ENCODE results near the gene TUBB6.

Gene TUBB6

DNA sequence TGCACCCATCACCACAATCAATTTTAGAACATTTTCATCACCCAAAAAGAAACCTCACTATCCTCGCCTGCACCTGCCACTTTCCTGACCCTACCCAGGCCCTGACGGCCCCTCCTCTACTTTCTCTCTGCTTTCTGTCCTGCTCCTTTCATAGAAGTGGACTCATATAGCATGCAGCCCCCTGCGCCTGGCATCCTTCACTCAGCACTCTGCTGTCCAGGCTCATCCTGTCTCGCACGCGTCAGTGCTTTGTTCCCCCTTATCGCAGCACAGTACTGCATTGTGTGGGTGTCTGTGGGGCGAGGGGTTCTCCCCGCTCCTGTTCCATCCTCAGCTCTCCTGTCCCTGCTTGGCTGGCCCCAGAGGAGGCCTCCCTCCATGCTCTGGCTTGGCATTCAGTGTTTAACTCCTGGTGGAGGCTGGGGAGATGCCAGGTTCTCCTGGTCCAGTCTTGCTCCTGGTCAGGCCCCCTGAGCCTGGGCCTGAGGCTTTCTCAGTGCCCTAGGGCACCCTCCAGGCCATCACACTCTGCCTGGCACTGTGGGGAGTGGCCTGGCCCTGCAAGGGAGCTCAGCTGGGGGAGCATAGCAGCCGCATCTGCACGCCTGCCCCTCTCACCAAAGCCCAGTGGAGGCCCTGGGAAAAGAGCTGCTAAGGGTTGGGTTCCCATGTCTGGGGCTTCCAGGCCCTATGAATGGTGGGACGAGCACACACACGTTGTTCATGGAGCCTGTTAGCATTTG, 6.6 kb upstream of the TUBB6 start:
- Histone ChIP-seq H4K20me1 (ENCODE audit: insufficient read depth) (no peaks in the 10 kb centered on the region), H3K27ac (no peak overlapping the region), H3K4me1 (ENCODE audit: low read depth, poor library complexity, severe bottlenecking) (no peaks in the 10 kb centered on the region), H3K4me2 (no peak overlapping the region), H3K4me3 (IDR thresholded peaks at IDR 0.05; ENCODE audit: insufficient read depth, low read depth, low read length) (no peak overlapping the region), H3K27me3 (ENCODE audit: insufficient read depth, low read depth) (no peaks in the 10 kb centered on the region), H2AFZ (ENCODE audit: low read depth) (no peak overlapping the region), H3K79me2 (ENCODE audit: insufficient read depth, low read depth) (no peaks in the 10 kb centered on the region), H3K9ac (no peak overlapping the region), H3K36me3 (ENCODE audit: insufficient read depth) (no peaks in the 10 kb centered on the region)
- TF ChIP-seq, protein P1, sequence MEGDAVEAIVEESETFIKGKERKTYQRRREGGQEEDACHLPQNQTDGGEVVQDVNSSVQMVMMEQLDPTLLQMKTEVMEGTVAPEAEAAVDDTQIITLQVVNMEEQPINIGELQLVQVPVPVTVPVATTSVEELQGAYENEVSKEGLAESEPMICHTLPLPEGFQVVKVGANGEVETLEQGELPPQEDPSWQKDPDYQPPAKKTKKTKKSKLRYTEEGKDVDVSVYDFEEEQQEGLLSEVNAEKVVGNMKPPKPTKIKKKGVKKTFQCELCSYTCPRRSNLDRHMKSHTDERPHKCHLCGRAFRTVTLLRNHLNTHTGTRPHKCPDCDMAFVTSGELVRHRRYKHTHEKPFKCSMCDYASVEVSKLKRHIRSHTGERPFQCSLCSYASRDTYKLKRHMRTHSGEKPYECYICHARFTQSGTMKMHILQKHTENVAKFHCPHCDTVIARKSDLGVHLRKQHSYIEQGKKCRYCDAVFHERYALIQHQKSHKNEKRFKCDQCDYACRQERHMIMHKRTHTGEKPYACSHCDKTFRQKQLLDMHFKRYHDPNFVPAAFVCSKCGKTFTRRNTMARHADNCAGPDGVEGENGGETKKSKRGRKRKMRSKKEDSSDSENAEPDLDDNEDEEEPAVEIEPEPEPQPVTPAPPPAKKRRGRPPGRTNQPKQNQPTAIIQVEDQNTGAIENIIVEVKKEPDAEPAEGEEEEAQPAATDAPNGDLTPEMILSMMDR (conservative IDR thresholded peaks at IDR 0.05; ENCODE audit: low read depth, low read length) = no peak

DNA sequence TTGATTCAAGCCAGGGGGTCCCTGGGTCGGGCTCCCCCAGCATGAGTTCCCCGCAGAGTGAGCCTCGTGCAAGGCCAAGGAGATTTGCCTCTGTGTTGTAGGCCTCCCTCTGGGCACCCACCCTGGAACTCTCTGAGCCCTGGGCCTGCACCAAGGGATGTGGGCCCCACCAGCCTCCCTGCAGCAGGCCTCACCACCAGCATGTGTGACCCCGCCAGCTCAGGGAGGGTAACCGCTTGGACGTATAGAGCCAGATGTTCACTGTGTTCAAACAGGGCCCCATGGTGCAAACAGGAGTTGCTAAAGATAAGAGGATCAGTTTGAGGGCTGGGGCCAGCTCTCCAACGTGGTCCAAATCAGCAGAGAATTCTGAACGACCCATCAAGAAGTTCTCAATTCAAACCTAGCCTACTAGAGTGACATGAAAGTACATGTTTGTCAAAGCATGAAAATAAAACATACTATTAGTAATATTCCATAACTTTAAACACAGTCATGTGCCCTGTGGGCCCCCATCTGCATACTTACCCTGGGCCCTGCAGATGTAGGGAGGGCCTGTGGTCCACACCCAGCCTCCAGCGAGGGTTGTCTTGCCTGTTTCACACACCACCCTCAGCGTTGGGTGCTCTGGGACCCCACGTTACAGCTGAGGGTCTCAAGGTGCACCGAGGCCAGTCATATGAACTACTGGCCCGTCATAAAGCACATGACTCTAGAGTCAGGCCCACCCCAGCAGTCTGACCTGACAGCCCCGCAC, 5.5 kb upstream of the TUBB6 start:
- no peaks in the 10 kb centered on the region for H3K36me3 ChIP-seq (ENCODE audit: insufficient read depth)
- H3K27ac ChIP-seq = no peak overlapping the region
- H3K4me2 ChIP-seq = no peak overlapping the region
- H3K27me3 ChIP-seq (ENCODE audit: insufficient read depth, low read depth) = no peaks in the 10 kb centered on the region
- no peaks in the 10 kb centered on the region for H4K20me1 ChIP-seq (ENCODE audit: insufficient read depth)
- H3K9ac ChIP-seq = no peak overlapping the region
- H3K4me3 ChIP-seq (IDR thresholded peaks at IDR 0.05; ENCODE audit: insufficient read depth, low read depth, low read length) = no peak overlapping the region
- no peaks in the 10 kb centered on the region for H3K79me2 ChIP-seq (ENCODE audit: insufficient read depth, low read depth)
- no peak overlapping the region for H2AFZ ChIP-seq (ENCODE audit: low read depth)
- no peaks in the 10 kb centered on the region for H3K4me1 ChIP-seq (ENCODE audit: low read depth, poor library complexity, severe bottlenecking)
- TF ChIP-seq, protein P1 (conservative IDR thresholded peaks at IDR 0.05; ENCODE audit: low read depth, low read length) = no peak

DNA sequence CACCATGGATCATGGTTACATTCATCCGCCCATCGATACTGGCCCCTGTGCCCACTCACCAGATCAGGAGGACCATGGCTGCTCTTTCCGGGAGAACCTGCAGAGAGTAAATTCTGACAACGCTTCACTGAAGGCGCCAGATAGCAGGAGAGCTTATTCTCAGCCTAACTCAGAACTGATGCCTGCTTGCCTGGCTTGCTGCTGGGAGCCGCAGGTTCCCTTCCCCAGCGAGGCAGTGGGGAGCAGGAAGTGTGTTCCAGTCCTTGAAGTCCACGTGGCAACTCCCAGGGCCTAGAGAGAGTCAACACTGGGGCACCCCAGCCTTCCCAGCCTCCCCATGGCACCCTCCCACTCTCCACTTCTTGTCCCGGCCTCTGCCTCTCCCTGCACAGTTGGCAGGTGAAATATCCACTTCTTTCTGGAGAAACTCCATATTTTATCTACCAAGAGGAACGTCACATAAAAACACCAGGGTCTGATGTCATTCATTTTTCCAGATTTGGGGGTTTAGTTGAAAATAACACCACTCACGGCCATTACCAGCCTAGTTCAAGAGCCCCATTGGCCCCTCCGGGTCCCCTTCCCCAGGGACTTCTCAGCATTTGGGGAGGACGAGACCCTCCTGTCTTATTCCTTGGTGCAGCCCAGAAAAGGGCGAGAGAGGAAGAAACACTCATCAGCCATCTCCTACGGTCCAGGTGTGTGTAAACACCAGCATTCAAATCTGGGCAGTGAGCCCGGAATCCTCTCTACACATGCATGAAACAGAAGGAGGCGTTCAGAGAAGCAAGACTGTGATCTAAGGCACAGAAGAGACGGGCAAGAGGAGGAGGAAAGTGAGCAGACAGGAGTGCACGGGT, 3.5 kb upstream of the TUBB6 start:
- Histone ChIP-seq H3K4me3 (IDR thresholded peaks at IDR 0.05; ENCODE audit: insufficient read depth, low read depth, low read length) (no peak overlapping the region), H3K36me3 (ENCODE audit: insufficient read depth) (no peaks in the 10 kb centered on the region), H3K9ac (no peak overlapping the region), H3K4me2 (no peak overlapping the region), H3K79me2 (ENCODE audit: insufficient read depth, low read depth) (no peaks in the 10 kb centered on the region), H3K27me3 (ENCODE audit: insufficient read depth, low read depth) (no peaks in the 10 kb centered on the region), H4K20me1 (ENCODE audit: insufficient read depth) (no peaks in the 10 kb centered on the region), H2AFZ (ENCODE audit: low read depth) (no peak overlapping the region), H3K4me1 (ENCODE audit: low read depth, poor library complexity, severe bottlenecking) (no peaks in the 10 kb centered on the region), H3K27ac (no peak overlapping the region)
- TF ChIP-seq, protein P1 (conservative IDR thresholded peaks at IDR 0.05; ENCODE audit: low read depth, low read length) = no peak

- Histone ChIP-seq H3K27me3 (ENCODE audit: insufficient read depth, low read depth) (no peaks in the 10 kb centered on the region), H3K36me3 (ENCODE audit: insufficient read depth) (no peaks in the 10 kb centered on the region), H3K4me1 (ENCODE audit: low read depth, poor library complexity, severe bottlenecking) (no peaks in the 10 kb centered on the region), H3K27ac (no peak overlapping the region), H3K4me2 (no peak overlapping the region), H4K20me1 (ENCODE audit: insufficient read depth) (no peaks in the 10 kb centered on the region), H3K79me2 (ENCODE audit: insufficient read depth, low read depth) (no peaks in the 10 kb centered on the region), H2AFZ (ENCODE audit: low read depth) (no peak overlapping the region), H3K9ac (no peak overlapping the region), H3K4me3 (IDR thresholded peaks at IDR 0.05; ENCODE audit: insufficient read depth, low read depth, low read length) (no peak overlapping the region)
- TF ChIP-seq, protein P1 (conservative IDR thresholded peaks at IDR 0.05; ENCODE audit: low read depth, low read length) = no peak
These were observed 2.8 kb upstream of the TUBB6 start for GRCh38 chr18:12305211-12305610.
